Measurements from ENCODE around the gene VTCN1. TPM values are rescaled to one million over a fixed set of nuclear protein-coding genes. Genes with fewer than 3 reads are reported as not detected.

Gene VTCN1
- total RNA-seq, 2 donors from 2014 or later: not detected

DNA sequence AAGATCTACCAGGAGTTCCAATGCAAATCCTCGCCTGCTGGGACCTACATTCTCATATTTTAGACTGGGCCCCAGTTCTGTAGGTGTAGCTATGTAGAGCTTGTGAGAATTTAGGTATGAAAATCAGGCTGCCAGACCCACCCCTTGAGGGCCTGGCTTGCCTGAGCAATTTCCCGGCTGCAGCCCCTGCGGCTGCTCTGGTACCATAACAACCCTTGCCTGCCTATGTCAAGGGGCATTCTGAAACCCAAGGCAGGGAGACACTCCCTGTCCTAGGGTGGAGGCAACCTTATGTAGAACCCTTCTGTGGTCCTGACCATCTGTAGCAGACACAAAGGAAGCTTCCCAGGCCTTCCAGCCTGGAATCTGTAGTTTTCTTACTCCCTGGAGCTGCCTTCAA, 28.4 kb downstream of the VTCN1 start:
- no peak for DNase-seq
- intact Hi-C loops (cut with DNase I): no loop called here
- H3K9me3 ChIP-seq: no peaks in the 10 kb centered on the region
- no peaks in the 10 kb centered on the region for H3K36me3 ChIP-seq
- H3K27me3 ChIP-seq: no peaks in the 10 kb centered on the region
- H3K27ac ChIP-seq: no peak overlapping the region
- no peak overlapping the region for H3K4me3 ChIP-seq
- TF ChIP-seq CTCF (IDR thresholded peaks at IDR 0.05): no peak
- H3K4me1 ChIP-seq: no peaks in the 10 kb centered on the region
- no peak overlapping the region for H3K9ac ChIP-seq (ENCODE audit: low read depth in 2 of 2, low read length in 2 of 2)

DNA sequence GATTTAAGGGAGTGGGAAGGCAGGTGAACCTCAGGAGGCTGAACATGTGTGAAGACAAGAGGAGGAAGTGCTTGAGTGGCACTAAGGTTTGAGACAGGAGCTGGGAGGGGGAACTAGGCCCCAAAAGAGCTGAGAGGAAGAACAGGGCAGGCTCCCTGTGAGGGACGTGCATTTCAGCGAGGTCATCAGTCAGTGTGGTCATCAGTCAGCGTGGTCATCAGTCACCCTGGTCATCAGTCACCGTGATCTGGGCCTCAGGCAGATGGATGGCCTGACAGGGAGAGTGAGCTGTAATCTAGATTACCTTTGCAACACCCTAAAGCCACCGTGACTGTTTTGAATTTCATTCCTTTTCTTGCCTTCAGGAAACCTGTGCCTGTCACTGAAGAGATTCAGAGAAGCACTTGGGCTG, 29.1 kb downstream of the VTCN1 start:
- Histone ChIP-seq H3K4me3 (no peak overlapping the region), H3K9me3 (no peaks in the 10 kb centered on the region), H3K27me3 (no peaks in the 10 kb centered on the region), H3K27ac (no peak overlapping the region), H3K4me1 (no peaks in the 10 kb centered on the region), H3K36me3 (no peaks in the 10 kb centered on the region), H3K9ac (ENCODE audit: low read depth in 2 of 2, low read length in 2 of 2) (no peak overlapping the region)
- TF ChIP-seq CTCF (IDR thresholded peaks at IDR 0.05): no peak
- no peak for DNase-seq
- intact Hi-C loops (cut with DNase I): no loop called here

- intact Hi-C loops (cut with DNase I): no loop called here
- no peak for DNase-seq
- no peak for TF ChIP-seq CTCF (IDR thresholded peaks at IDR 0.05)
Measured at GRCh38 chr1:117180147-117180967, 30.4 kb downstream of the VTCN1 start.

DNA sequence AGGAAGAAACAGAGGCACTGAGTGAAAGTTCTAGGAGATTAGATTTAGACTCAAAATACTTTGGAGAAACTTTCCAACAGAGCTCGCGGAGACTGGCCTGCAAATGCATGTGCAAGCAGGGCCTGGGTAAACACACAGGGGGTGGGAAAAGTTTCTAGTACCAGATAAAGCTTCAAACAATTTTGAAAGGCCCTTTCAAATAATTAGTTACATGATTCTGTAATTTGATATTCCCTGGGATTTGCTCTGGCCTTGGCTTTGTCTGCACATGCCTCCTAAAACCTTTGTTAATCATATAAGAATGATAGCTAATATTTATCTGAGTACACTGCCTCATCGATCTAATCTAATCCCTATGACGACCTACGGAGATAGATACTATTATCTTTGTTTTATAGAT, 31.3 kb downstream of the VTCN1 start:
- no peaks in the 10 kb centered on the region for H3K4me1 ChIP-seq
- H3K27me3 ChIP-seq: no peaks in the 10 kb centered on the region
- H3K9ac ChIP-seq (ENCODE audit: low read depth in 2 of 2, low read length in 2 of 2): no peak overlapping the region
- intact Hi-C loops (cut with DNase I): no loop called here
- no peak for TF ChIP-seq CTCF (IDR thresholded peaks at IDR 0.05)
- H3K4me3 ChIP-seq: no peak overlapping the region
- H3K9me3 ChIP-seq: no peaks in the 10 kb centered on the region
- no peak overlapping the region for H3K27ac ChIP-seq
- DNase-seq: no peak
- H3K36me3 ChIP-seq: no peaks in the 10 kb centered on the region

More at GRCh38 chr1:117180147-117180967, 30.4 kb downstream of the VTCN1 start:
- Histone ChIP-seq H3K27ac (no peak overlapping the region), H3K4me3 (no peak overlapping the region), H3K27me3 (no peaks in the 10 kb centered on the region), H3K9ac (ENCODE audit: low read depth in 2 of 2, low read length in 2 of 2) (no peak overlapping the region), H3K9me3 (no peaks in the 10 kb centered on the region), H3K4me1 (no peaks in the 10 kb centered on the region), H3K36me3 (no peaks in the 10 kb centered on the region)

DNA sequence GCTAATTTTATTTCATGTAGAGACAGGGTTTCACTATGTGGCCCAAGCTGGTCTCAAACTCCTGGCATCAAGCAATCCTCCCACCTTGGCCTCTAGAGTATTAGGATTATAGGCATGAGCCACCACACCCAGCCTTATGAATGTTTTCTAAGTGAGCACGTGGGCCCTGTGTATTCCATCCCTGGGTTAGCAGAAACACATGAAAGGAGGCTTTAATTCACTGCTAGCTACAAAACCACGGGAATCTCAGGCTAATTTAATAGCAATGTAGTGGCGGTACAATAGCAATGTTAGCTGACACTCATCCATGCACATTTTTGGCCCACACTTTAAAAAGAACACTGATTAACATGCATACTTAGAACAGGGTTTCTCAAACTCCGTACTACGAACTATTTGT, 32.0 kb downstream of the VTCN1 start:
- intact Hi-C loops (cut with DNase I): no loop called here
- Histone ChIP-seq H3K9ac (ENCODE audit: low read depth in 2 of 2, low read length in 2 of 2) (no peak overlapping the region), H3K36me3 (no peaks in the 10 kb centered on the region), H3K4me3 (no peak overlapping the region), H3K4me1 (no peaks in the 10 kb centered on the region), H3K27ac (no peak overlapping the region), H3K9me3 (no peaks in the 10 kb centered on the region), H3K27me3 (no peaks in the 10 kb centered on the region)
- no peak for TF ChIP-seq CTCF (IDR thresholded peaks at IDR 0.05)
- DNase-seq: no peak

All from colonic mucosa (tissue), 4 donors.